Mammary epithelial cell (primary cell): ENCODE results near the gene COL4A4.
A peak's percentile ranks its signal among the peaks of the same experiment; 100 is the strongest.

Source experiments
- CTCF ChIP-seq, 2 donors: IDR thresholded peaks in 1 of 2; conservative IDR thresholded peaks in 1 of 2; 2 replicates each; pipeline ENCODE4 v1.5.1; 2011 to 2012; ENCODE audit warnings: inconsistent platforms in 2 of 2, low read length in 2 of 2, mild to moderate bottlenecking in 2 of 2, control low read depth in 1 of 2, low read depth in 1 of 2; ENCODE audit not compliant: insufficient read depth in 1 of 2; ENCODE audit errors: extremely low read depth in 1 of 2
- EZH2 ChIP-seq: IDR thresholded peaks from 2 replicates; pipeline ENCODE4 v1.6.1; 2012; ENCODE audit warnings: low read length, inconsistent platforms, borderline replicate concordance

GRCh38 chr2:227033471-227034148, 130.4 kb downstream of the COL4A4 start:
- TF ChIP-seq CTCF (conservative IDR thresholded peaks at IDR 0.05 in 1 of 2, IDR thresholded peaks at IDR 0.05 in 1 of 2; ENCODE audit: extremely low read depth in 1 of 2, insufficient read depth in 1 of 2, low read depth in 1 of 2, low read length in 2 of 2): peak; percentile 69 to 73
- no peak for TF ChIP-seq EZH2
